ENCODE results near the gene SMOC1. TPM values are rescaled to one million over a fixed set of nuclear protein-coding genes. Genes with fewer than 3 reads are reported as not detected.

SMOC1 gene
- total RNA-seq, 1 donor from 2014 or later = 0.93 TPM

DNA sequence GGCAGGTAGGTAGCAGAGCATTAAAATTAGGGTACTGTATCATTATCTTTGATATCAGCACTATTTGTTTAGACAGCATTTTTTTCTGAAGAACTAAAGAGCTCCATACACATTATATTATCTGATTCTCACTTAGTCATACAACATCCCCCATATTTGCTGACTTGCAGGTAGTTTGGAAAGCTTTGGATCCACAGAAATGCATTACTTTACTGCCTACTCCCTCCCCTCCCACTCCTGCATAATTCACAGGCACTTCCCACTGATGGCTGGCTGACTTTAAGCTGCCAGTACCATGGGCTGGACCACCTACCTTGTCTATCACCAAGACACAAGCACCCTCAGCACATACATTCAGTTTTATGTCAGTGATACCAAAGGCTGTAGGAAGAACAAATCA, 199.1 kb downstream of the SMOC1 start:
- DNase-seq (ENCODE audit: low spot score) = no peak

DNA sequence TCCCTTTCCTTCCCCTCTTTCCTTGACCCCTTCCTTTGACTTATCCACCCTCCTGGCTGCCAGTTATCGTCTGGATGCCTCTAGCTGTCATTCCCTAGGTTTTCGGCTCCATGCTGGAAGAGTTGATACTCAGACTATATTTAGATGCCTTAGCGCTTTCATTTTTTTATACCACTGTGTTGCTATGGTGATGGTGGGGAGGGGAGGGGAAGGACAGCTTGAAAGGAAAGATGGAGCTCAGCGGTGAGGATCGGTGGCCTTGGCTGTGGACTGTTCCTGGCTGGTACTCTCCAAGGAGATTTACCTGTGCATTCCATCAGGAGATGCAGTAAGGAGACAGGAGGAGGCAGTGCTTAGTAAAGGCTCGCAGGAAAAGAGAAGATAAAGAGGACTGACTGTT, 200.9 kb downstream of the SMOC1 start:
- DNase-seq (ENCODE audit: low spot score) = no peak

Other genes with a start within 250 kb of the SMOC1 start
- gene SRSF5, start 112.3 kb upstream of the SMOC1 start, total RNA-seq = 288 TPM
- gene SLC10A1, start 82.2 kb upstream of the SMOC1 start, total RNA-seq = not detected

All from mesenteric fat pad (tissue), 1 donor.